Occipital lobe (tissue), 2 donors: Measurements from ENCODE around the gene KCNJ6. TPM values are rescaled to one million over a fixed set of nuclear protein-coding genes. Genes with fewer than 3 reads are reported as not detected.
"Not testable (repeated sequence)": the region's sequence is repeated elsewhere in the genome, so short reads cannot be mapped to it uniquely, and the experiment has no call there.

Experiments used
- DNase-seq: peaks from one replicate; lab custom pipeline; 2025; lab: John Stamatoyannopoulos, UW
- total RNA-seq: library from RNA; depleted of rRNA; stranded (reverse); fragments of >200 nt; gene quantifications from one replicate; pipeline ENCODE4 v1.2.3, GENCODE V29; 2014

KCNJ6 gene
- total RNA-seq, 1 donor from 2014 or later, result 5.3 TPM

GRCh38 chr21:37653201-37653600 lies 263.1 kb downstream of the KCNJ6 start:
- no peak for DNase-seq

GRCh38 chr21:37647781-37648180 lies 268.5 kb downstream of the KCNJ6 start:
- no peak for DNase-seq

GRCh38 chr21:37646761-37647160 lies 269.5 kb downstream of the KCNJ6 start:
- DNase-seq, result not testable (repeated sequence)

- no peak for DNase-seq
Measured at GRCh38 chr21:37645848-37646247, 270.4 kb downstream of the KCNJ6 start.

- no peak for DNase-seq
Measured at GRCh38 chr21:37644636-37645035, 271.6 kb downstream of the KCNJ6 start.

GRCh38 chr21:37643862-37644261 lies 272.4 kb downstream of the KCNJ6 start:
- not testable (repeated sequence) for DNase-seq

- no peak for DNase-seq
Measured at GRCh38 chr21:37642493-37642892, 273.8 kb downstream of the KCNJ6 start.

GRCh38 chr21:37639756-37640155 lies 276.5 kb downstream of the KCNJ6 start:
- no peak for DNase-seq

GRCh38 chr21:37636152-37636860 lies 280.0 kb downstream of the KCNJ6 start:
- DNase-seq, result no peak

GRCh38 chr21:37631319-37632117 lies 284.7 kb downstream of the KCNJ6 start:
- no peak for DNase-seq

GRCh38 chr21:37630872-37631271 lies 285.4 kb downstream of the KCNJ6 start:
- no peak for DNase-seq

- DNase-seq, result no peak
Measured at GRCh38 chr21:37628362-37628761, 287.9 kb downstream of the KCNJ6 start.

GRCh38 chr21:37627561-37627960 lies 288.7 kb downstream of the KCNJ6 start:
- no peak for DNase-seq

- DNase-seq, result no peak
Measured at GRCh38 chr21:37627074-37627473, 289.2 kb downstream of the KCNJ6 start.

GRCh38 chr21:37626320-37626719 lies 289.9 kb downstream of the KCNJ6 start:
- no peak for DNase-seq

GRCh38 chr21:37623689-37624088 lies 292.6 kb downstream of the KCNJ6 start:
- no peak for DNase-seq

GRCh38 chr21:37623183-37623582 lies 293.1 kb downstream of the KCNJ6 start:
- no peak for DNase-seq

GRCh38 chr21:37622755-37623154 lies 293.5 kb downstream of the KCNJ6 start:
- DNase-seq, result no peak

- DNase-seq, result no peak
Measured at GRCh38 chr21:37620401-37620800, 295.9 kb downstream of the KCNJ6 start.

- no peak for DNase-seq
Measured at GRCh38 chr21:37619464-37619974, 296.7 kb downstream of the KCNJ6 start.

- DNase-seq, result no peak
Measured at GRCh38 chr21:37618081-37618480, 298.2 kb downstream of the KCNJ6 start.

- no peak for DNase-seq
Measured at GRCh38 chr21:37615962-37616361, 300.3 kb downstream of the KCNJ6 start.
